Activated T-cell treated with anti-CD3 and anti-CD28 coated beads for 4 hours (primary cell): ENCODE data around the gene RPUSD1.

ENCODE experiments used
- DNase-seq: peaks from one replicate; pipeline ENCODE4 v3.0.0-alpha.2; 2020

RPUSD1 gene

DNA sequence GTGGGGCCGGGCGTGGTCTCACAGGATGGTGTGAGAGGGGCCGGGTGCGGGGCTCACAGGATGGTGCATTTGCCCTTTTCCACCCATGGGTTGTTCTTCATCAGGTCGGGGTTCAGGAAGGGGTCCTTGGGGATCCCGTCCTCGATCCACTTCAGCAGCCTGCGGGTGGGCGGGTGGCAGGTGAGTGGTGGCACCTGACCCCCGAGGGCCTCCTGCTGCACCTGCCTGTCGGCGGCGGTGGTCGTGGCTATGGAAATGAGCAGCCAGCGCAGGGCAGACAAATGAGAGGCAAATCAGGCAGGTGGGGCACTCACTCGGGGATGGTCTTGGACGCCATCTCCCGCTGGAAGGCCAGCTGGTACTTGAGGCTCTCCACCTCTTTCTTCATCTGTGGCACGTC lies 10.5 kb upstream of the RPUSD1 start:
- no peak for DNase-seq

DNA sequence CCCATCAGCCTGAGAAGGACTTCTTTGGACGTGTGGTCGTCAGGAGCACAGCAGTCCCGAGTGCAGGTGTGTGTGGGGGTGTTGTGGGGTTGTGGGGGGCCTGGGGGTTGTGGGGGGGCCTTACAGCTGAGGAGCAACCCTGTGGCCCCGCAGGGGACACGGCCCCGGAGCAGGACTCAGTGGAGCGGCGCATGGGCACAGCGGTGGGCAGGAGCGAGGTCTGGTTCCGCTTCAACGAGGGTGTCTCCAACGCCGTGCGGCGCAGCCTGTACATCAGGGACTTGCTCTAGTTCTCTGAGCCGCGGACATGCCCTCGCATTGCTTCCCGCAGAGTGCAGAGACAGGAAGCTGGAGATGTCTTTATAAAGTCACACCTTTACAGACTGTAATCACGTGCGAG lies 9.5 kb upstream of the RPUSD1 start:
- no peak for DNase-seq

DNA sequence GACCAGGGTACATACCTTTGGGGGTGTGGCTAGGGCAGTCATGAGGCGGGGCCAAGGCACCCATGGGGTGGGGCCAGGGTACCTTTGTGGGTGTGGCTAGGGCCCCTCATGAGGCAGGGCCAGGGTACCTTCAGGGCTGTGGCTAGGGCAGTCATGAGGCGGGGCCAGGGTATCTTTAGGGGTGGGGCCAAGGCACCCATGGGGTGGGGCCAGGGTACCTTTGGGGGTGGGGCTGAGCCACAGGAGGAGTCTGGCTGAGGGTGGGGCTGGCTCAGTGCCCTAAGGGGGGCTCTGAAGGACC lies 8.9 kb upstream of the RPUSD1 start:
- DNase-seq = no peak

GRCh38 chr16:796296-797119 lies 8.3 kb upstream of the RPUSD1 start:
- no peak for DNase-seq

- DNase-seq = no peak
Measured at GRCh38 chr16:795580-796229, 7.5 kb upstream of the RPUSD1 start.

GRCh38 chr16:794853-795466 lies 6.8 kb upstream of the RPUSD1 start:
- DNase-seq = no peak

- DNase-seq = no peak
Measured at GRCh38 chr16:794091-794822, 6.1 kb upstream of the RPUSD1 start.

- no peak for DNase-seq
Measured at GRCh38 chr16:793414-793813, 5.2 kb upstream of the RPUSD1 start.

GRCh38 chr16:792221-792995 lies 4.2 kb upstream of the RPUSD1 start:
- no peak for DNase-seq

GRCh38 chr16:791131-791530 lies 3.0 kb upstream of the RPUSD1 start:
- DNase-seq = no peak

- DNase-seq = no peak
Measured at GRCh38 chr16:790086-790485, 1.9 kb upstream of the RPUSD1 start.

GRCh38 chr16:789191-789850 lies 1.1 kb upstream of the RPUSD1 start:
- no peak for DNase-seq

DNA sequence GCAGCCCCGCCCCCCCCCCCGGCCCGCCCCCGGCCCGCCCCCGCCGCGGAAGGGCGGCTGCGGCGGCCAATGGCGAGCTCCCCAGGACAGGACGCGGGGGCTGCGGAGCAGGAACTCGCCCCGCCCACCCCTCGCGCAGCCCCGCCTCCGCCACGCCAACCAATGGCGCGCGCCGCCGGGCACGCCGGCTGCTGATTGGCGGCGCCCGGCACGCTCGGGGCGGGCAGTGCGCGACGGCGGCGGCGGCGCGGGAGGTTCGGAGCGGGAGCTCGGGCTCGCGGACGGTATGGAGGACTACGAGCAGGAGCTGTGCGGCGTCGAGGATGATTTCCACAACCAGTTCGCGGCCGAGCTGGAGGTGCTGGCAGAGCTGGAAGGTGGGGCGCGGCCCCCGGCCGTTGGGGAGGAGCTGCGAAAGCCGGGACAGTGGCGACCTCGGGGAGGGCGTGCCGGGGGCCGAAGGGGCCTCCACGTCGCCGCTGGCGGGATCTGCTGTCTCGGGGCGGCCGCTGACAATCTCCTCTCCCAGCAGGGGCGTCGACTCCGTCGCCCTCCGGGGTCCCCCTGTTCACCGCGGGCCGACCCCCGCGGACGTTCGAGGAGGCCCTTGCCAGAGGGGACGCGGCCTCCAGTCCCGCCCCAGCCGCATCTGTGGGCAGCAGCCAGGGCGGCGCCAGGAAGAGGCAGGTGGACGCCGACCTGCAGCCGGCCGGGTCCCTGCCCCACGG lies 382 bp upstream of the RPUSD1 start, which contains the start of gene CHTF18:
Gene CHTF18, plus strand, starts transcription at position 222 of the 728 bp plus-strand sequence. Its CDS starts 65 bp downstream, at position 287.
- DNase-seq = peak; percentile 91

DNA sequence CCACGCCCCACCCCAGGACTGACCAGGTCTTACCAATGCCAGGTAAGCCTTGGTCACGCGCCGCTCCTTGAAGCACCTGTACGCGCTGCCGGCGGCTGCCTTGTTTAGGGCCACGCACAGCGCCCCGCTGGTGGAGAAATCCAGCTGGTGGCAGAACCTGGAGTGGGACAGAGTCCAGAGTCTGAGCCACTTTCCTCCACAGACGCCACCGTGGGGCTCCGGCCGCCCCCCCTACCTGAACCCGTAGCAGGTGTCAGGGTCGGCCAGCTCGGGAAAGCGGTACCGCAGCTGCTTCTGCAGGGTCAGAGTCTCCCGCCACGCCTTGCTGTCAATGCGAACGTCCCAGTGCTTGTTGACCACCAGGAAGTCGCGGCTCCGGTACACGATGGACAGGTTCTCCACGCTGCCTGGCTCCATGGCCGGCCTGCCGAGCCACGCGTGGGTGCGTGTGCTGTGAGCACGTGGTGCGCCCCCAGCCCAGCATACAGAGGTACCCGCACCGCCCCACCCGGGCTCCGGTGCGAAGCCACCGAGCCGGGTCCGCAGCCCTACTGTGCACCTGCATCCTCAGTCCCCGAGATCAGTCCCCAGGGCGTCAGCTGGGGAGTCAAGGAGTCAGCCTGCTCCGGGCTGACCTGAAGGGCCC lies 737 bp downstream of the RPUSD1 start:
- DNase-seq = no peak

DNA sequence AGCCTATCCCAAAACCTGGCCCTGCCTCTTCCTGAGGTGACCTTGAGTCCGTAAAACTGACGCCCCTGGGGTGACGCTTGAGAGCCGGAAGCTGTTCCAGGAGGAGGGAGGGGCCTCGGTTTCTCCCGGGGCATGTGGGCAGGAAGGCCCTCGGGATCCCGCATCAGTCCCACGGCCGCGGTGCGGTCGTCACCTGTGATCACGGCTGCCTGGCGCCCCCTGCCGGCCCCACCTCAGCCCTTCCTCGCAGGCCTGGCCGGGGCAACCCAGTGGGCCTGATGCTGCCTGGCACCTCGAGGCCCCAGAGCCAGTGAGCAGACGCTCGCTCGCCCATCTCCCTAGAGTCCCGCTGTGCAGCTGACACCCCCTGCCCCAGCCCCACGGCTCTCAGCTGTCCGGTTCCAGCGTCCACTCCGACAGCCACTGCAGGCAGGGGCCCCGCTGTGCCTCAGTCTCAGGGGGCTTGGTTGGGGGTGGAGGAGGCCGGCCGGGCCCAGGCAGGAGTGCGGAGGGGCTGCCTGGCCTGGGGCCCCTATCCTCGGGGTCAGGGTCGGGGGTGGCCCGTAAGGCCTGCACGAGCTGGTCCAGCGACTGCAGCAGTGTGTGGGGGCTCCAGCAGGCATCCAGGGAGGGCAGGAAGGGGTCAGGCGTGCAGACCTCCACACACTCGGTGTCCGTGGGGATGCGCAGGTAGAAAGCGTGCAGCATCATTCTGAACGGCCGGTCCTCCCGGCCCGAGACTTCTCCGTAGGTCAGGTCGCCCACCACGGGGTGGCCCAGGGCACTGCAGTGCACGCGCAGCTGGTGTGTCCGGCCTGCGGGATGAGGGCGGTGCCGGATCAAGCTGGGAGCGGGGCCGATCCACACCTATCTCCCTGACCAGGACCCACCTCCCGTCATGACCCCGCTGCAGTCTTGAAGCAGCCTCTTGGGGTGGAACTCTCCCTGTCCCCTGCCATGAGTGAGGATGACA lies 2.3 kb downstream of the RPUSD1 start:
- DNase-seq = peak; percentile 69

DNA sequence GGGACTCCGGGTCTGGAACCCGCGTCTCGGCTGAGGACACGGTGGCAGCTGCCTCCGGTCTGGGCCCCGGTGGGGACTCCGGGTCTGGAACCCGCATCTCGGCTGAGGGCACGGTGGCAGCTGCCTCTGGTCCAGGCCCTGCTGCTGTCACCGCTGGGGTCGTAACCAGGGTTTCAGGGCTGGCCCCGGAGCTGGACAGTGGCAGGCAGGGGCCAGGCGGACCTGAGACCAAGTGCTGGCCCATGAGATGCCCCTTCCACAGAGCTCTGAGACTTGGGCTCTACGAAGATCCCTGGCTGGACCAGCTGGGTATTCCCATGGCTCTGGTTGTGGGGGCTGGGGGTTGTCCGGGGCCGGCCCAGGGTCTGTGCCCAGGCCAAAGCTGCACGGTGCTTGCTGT lies 3.8 kb downstream of the RPUSD1 start:
- DNase-seq = no peak

- DNase-seq = no peak
Measured at GRCh38 chr16:783404-784161, 4.6 kb downstream of the RPUSD1 start.

DNA sequence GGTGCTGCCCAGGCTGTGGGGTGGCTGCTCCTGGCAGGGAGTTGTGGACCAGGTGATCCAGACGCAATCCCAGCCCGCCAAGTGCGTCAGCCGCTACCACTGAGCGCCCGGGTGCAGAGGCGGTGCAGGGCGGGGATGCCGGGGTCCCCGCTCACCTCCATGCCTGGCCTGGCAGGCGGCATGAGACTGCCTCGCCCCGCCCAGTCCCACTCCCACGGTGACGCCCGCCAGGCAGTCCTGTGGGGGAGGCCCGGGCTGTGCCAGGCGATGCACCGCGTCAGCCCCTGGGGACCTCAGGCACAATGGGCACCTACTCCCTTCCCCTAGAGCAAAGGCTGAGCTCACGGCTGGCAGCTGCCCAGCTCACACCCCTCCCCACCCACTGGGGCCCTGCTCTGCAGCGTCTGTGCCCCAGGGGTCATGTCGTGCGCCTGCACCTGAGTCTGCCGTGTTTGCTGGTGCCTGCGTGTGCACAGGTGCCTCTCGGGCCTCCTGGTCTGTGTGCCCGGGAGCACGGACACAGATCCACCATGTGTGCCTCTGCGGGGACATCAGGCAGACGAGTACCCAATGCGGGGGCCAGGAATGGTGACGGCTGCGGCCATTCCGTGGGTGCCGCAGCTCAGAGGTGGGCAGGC lies 5.3 kb downstream of the RPUSD1 start:
- no peak for DNase-seq
